GM21723 (cell line): ENCODE measurements around the gene PRKAG1.

ENCODE experiments used
- ATAC-seq: cut with Tn5 transposase; IDR thresholded peaks from one replicate; pipeline ENCODE4 v1.9.1; 2021; ENCODE audit warnings: mild to moderate bottlenecking, moderate library complexity; ENCODE audit not compliant: unreplicated experiment

PRKAG1 gene

DNA sequence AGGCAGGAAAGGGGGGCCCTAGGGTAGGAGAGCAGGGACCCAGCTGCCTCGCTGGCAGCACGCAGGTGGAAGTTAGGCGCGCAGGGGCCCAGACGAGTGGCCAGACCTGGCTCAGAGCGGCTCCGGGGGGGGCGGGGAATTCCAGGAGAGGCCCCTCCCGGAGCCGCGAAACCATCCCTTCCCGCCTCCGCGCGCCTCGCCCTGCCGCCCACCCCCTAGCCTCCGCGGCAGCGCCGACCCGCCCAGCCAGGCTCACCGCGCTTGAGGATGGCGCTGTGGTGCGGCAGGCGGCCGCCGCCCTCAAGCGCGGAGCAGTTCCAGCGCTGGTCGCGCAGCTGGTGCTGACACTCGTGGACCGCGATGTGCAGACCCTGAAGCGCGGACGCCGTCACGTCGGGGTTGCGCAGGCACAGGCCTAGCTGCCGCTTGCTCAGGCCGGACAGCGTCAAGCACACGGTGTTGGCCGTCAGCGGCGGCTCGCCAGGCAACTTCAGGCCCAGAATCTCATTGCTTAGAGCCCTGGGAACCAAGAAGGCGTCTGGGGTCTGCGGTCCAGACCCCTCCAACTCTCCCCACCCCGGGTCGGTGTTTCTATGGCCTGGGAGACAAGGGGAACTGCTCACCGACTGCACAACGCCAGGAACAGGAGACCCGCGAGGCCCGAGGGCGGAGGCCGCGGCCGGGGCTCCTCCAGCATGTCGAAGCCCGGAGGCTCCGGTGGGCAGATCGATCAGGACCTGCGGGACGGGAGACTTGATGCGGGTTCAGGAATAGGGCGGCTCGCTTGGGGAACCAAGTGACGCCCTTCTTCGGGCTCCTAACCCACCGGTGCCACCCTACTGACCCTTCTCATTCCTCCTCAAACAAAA is 48.5 kb downstream of the PRKAG1 start:
- no peak for ATAC-seq

DNA sequence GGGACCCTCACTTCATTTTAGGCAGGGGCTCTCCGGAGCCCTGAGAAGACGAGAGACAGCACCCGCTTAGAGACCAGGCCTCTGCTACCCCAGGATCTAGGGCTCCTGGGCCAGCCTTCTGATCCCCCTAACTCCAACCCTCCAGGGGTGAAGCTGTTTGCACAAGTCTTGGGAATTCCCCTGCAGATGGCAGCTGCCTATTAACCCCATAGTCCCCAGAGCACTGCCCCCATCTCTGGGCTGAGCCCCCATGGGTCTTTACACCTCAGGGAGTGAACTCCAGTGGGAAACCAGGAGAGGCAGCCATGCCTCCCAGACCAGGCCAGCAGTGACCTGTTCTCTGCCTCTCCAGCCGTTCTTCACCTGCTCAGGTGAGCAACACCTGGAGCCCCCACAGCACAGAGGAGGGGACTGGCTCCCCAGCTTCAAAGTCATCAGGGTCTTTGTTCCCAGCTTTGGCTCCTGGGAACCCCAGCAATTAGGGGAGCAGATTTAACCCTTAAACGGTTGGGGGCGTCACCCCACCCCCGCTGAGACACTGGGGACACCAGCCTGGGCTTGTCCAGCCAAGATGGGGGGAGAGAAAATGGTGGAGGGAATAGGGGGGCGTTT is 49.3 kb downstream of the PRKAG1 start:
- ATAC-seq: no peak

- ATAC-seq: no peak
These were observed 50.1 kb downstream of the PRKAG1 start for GRCh38 chr12:48968467-48968866.

DNA sequence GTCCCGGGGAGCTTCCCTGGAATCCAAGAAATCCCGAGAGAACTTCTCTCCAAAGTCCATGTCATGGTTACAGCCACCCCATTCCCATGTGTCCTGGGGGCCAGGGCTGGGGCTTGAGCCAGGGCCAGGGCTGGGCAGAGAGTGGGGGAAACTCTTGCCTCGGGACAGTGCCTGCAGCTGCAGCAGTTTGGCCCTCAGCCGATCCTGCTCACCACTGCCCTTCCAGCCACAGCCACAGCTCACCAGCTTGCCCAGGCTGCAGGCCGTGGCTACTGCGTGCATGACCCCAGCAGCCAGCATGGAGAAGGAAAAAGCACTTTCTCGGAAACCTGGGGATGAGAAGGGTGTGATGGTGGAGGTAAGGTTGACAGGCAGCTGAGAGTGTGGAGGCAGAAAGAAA is 50.6 kb downstream of the PRKAG1 start:
- no peak for ATAC-seq

GRCh38 chr12:48966177-48966895 is 52.2 kb downstream of the PRKAG1 start:
- no peak for ATAC-seq

DNA sequence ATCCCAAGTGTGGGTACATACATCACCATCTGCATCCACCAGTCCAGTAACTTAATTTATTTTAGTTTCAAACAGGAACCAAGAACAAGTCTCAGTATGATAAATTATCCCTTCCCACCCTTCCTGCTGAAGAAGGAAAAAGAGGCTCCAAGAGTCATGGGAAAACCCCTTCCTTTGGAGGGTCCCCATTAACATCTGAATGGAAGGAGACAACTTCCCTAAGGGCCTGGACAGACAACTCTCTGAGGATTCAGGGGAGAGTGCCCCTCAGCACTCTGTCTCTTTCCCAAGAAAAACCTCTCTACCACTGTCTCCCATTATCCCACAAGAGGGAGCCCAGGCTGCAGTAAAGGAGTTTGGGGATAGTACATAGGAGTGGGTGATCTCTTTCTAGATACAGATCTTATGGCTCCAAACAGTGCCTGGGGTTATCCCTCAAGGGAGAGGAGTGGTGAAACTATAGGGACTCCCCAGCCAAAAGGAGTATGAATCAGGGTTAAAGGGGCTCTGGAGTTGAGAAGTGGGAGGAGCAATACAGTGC is 53.2 kb downstream of the PRKAG1 start:
- ATAC-seq: no peak

GRCh38 chr12:48961801-48962200 is 56.8 kb downstream of the PRKAG1 start:
- no peak for ATAC-seq

DNA sequence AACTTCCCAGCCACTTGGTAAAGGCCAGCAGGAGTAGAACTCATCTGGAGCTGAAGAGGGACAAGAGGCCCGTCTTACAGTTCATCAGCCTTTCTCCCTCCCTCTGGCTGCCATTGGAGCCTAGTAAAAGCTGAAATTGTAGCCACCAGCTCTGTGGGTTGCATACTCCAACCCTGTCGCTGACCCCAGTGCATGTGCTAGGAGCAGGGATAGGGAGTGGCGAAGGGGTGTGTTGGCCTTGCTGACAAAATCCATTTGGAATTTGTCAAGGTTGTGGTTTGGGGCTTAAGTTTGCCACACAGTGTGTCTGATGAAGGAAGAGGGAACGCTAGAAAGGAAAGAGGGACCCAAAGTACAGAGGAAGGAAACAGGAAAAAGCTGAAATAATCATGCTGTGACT is 57.2 kb downstream of the PRKAG1 start:
- ATAC-seq: no peak

DNA sequence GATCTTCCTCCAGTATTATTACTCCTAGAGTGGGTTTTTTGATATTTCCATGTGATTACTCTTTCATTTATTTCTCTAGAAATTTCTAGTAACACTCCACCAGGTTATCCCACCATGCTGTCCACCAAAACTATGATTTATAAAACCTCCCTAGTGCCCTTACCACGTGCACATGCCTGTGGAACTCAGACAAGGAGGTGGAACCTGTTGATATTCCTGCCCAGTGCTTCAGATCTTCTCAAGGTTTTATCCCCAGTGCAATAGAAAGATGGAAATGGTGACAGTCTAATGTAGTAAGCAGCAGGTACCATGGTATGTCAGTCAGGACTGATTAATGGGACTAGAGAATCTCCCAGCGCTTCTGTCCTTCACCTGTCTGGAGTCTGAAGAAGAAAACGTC is 57.7 kb downstream of the PRKAG1 start:
- ATAC-seq: no peak

DNA sequence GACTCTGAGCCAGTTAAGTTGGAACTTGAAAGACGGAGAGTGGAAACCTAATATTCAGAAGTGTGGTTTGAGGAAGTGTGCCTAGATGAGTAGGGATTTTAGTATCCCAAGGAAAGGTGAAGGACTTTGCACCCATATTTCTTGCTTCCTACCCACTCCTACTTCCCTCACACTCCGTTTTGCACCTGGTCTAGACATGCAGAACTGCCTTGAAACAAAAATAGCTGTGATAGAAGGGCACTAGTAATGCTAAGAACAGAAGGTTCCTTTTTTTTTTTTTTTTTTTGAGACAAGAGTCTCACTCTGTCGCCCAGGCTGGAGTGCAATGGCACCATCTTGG is 60.6 kb downstream of the PRKAG1 start:
- no peak for ATAC-seq

DNA sequence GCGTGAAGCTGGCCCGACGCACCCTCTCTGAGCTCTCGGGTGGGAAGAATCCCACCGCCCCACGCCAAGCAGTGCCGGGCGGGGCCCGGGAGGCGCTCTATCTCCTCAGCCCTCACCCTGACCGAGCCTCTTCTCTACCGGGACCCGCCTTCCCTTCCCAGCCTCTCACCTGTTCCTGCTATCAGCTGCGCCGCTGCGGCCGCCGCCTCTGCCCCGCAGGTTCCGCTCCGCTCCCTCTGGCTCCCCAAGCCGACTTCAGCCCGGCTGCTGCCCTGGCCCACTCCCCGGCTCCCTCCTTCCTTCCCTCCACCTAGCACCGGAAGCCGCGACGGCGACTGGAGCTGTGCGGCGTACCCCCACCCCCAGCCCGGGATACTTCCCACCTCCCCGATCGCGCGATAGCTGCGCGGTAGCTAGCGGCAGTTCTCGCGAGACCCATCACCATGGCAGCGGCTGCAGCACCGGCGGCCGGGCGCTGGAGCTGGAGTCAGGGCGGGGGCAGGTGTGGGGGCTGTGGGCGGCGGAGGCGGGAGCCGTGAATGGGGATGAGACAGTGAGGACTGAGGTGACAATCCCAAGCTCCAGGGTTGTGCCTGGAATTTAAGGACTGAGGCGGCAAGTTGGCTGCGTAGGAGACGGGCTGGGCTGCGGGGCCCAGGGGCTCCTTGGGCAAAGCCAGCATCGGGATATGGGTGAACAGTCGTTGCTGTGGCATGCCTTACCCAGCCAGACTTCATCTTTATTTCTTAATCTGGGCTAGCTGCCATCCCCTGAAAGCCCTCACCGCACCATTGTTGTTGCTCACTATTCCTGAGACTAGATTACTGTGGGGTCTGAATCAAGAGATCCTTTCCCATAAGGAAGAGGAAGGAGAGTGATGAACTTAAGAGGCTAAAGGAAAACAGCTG is 61.2 kb downstream of the PRKAG1 start, which contains the start of gene ARF3:
Gene ARF3, minus strand, starts transcription at position 347 of the 908 bp plus-strand sequence. CDS start 16,392 bp downstream, outside the sequence.
- ATAC-seq: peak; percentile 94

GRCh38 chr12:48956279-48957140 is 62.1 kb downstream of the PRKAG1 start:
- ATAC-seq: peak; percentile 15

DNA sequence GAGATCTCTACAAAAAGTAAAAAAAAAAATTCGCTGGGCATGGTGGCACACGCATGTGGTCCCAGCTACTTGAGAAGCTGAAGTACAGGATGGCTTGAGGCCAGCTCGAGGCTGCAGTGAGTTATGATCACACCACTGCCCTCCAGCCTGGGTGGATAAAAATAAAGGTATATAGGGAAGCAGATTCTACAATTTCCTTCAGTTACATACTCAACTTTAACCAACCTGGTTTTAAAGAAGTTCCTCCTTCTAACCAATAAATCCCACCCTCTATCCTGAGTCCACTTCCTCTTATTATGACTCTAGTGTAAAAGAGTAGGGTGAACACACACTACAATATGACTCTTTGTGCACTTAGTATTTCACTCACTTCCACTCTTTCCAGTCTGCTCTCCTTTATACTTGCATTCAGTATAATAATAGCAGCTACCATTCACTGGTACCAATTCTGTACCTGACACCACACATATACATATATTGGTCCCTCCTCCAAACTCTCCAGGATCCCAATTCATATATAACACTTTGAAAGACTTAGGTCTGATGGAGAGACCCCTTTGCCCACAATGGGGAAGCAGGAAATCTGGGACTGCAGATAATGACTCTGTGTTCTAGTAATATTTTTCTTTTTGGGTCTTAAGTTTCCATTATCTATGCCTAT is 63.6 kb downstream of the PRKAG1 start:
- no peak for ATAC-seq

GRCh38 chr12:48954061-48954460 is 64.5 kb downstream of the PRKAG1 start:
- no peak for ATAC-seq

- no peak for ATAC-seq
These were observed 65.9 kb downstream of the PRKAG1 start for GRCh38 chr12:48952691-48953090.
